Heart right ventricle (tissue), 16 donors: Measurements from ENCODE around the gene VGLL3. TPM values are rescaled to one million over a fixed set of nuclear protein-coding genes. Genes with fewer than 3 reads are reported as not detected.

Experiments
- ATAC-seq, 8 donors: fragments of 200-7000 bp; cut with Tn5 transposase; one replicate each; pipeline ENCODE4 v1.9.1; 2020; ENCODE audit warnings: mild to moderate bottlenecking in 8 of 8, moderate library complexity in 8 of 8, moderate number of reproducible peaks in 1 of 8
- DNase-seq, 2 donors: peaks; one replicate each; pipeline ENCODE4 v3.0.0-alpha.2; 2020
- H3K27ac ChIP-seq, 10 donors: fragments of 200-600 bp; sonication (generic) in 2 of 10; one replicate each; pipeline versions ENCODE4 v1.5.0 to v1.8.0; 2020 to 2022; ENCODE audit warnings: mild to moderate bottlenecking in 3 of 10
- H3K27me3 ChIP-seq, 7 donors: fragments of 200-600 bp; one replicate each; pipeline ENCODE4 v1.8.0; 2021 to 2022; ENCODE audit warnings: mild to moderate bottlenecking in 2 of 7
- H3K36me3 ChIP-seq, 9 donors: fragments of 200-600 bp; sonication (generic) in 1 of 9; one replicate each; pipeline versions ENCODE4 v1.5.0 to v1.8.0; 2020 to 2022; ENCODE audit warnings: mild to moderate bottlenecking in 2 of 9
- H3K4me1 ChIP-seq, 9 donors: fragments of 200-600 bp; sonication (generic) in 1 of 9; one replicate each; pipeline versions ENCODE4 v1.5.0 to v1.8.0; 2020 to 2022; ENCODE audit warnings: mild to moderate bottlenecking in 4 of 9
- H3K4me3 ChIP-seq, 10 donors: fragments of 200-600 bp; sonication (generic) in 2 of 10; one replicate each; pipeline versions ENCODE4 v1.5.0 to v1.8.0; 2020 to 2022; ENCODE audit warnings: mild to moderate bottlenecking in 7 of 10, moderate library complexity in 2 of 10
- H3K9me3 ChIP-seq, 11 donors: fragments of 200-600 bp in 10 of 11; sonication (generic) in 2 of 11; one replicate each; pipeline versions ENCODE4 v1.5.0 to v1.8.0; 2013 to 2022; ENCODE audit warnings: mild to moderate bottlenecking in 2 of 11, control low read depth in 1 of 11, moderate library complexity in 1 of 11
- WGBS, 2 donors: extraction: QIAGEN DNeasy Blood & Tissue Kit; methylation state at CpG; one replicate each; pipeline ENCODE4 v1.1.7; 2013; ENCODE audit warnings: inconsistent platforms in 1 of 2; 5-methylcytosine and 5-hydroxymethylcytosine counted together
- intact Hi-C, 10 donors: fragments of 100-400 bp; cut with DNase I; formaldehyde crosslinking; loops; one replicate each; pipeline versions ENCODE4 v1.11.1 to v1.14.2; 2022
- polyA plus RNA-seq, 2 donors: library from polyadenylated mRNA; stranded (reverse); fragments of 200-250 nt; gene quantifications; one replicate each; pipeline ENCODE4 v1.2.3, GENCODE V29; 2013
- total RNA-seq, 10 donors: library from RNA; stranded (reverse); fragmentation: NEBNext Ultra II Directional in 3 of 10; extraction: Animal tissue kit (Norgen Biotek cat#: 25700) in 3 of 10; gene quantifications; one replicate each; pipeline versions ENCODE4 v1.2.1 to v1.2.4, GENCODE V29; 2021 to 2023
- TF ChIP-seq, protein P1 (sequence below), 9 donors: fragments of 200-600 bp; sonication (generic) in 2 of 9; IDR thresholded peaks; one replicate each; pipeline versions ENCODE4 v1.5.0 to v1.8.0; 2021 to 2022; ENCODE audit warnings: antibody characterized with exemption in 9 of 9, mild to moderate bottlenecking in 5 of 9, moderate library complexity in 1 of 9
- donor health status: Arrhythmogenic right ventricular cardiomyopathy.
- donor health status: ischemic (EF 13 %, LVEDD 7.1; RV severe dilation, severe dysfunction).
- donor health status: healthy with polysubstance abuse.
- donor health status: DM: no; HTN: yes; CAD: no.
- donor health status: DM: no; HTN: no; CAD: no.
- donor health status: ischemic (EF 25% LVEDD 6.9; RV normal size, moderate dysfunction).
- donor health status: ischemic (EF 25% LVEDD 5.7; RV mildly dilated, moderate dysfunction).
- donor health status: healthy.
- donor health status: DM: yes; HTN: yes; CAD: no.
- donor health status: Ischemic cardiomyopathy.
- donor health status: ischemic (EF 35%, LVEDD 5.7; RV mildly dilated, moderate dysfunction).
- donor health status: nonischemic (EF 11% LVEDD 7.7; RV severe dilation, severe dysfunction).
- donor health status: DM: yes; HTN: yes; CAD: no.
- donor health status: PGD.
- donor health status: ischemic (EF 29% LVEDD 5.4; RV normal size, mild dysfunction).
- donor health status: nonischemic (EF 23%, LVEDD 6.1; RV moderate dilation, normal function).

The VGLL3 gene
- total and polyA plus RNA-seq, 12 donors, result 1.0 to 15.3 (median 3.6) TPM

DNA sequence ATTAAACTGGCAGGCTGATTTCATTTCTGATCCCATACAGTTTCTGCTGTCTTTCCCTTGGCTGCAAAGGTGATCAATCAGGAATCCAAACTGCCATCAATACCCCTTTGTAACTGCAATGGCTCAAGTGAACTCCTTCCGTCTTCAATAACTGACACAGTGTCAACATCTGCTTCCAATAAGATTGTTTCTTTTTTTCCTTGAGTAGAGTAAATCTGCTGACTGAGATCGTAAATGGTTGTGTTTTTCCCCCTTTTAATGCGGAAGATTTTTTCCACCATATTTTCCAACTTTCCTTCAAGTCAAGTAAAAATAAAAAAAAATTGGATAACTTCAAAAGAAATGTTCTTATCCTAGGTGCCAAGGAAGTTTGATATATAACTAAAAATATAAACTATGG lies 48.7 kb downstream of the VGLL3 start:
- intact Hi-C loops, result no loop called here
- H3K27me3 ChIP-seq, result no peaks in the 10 kb centered on the region
- ATAC-seq (no peak), DNase-seq (no peak)
- TF ChIP-seq, protein P1, sequence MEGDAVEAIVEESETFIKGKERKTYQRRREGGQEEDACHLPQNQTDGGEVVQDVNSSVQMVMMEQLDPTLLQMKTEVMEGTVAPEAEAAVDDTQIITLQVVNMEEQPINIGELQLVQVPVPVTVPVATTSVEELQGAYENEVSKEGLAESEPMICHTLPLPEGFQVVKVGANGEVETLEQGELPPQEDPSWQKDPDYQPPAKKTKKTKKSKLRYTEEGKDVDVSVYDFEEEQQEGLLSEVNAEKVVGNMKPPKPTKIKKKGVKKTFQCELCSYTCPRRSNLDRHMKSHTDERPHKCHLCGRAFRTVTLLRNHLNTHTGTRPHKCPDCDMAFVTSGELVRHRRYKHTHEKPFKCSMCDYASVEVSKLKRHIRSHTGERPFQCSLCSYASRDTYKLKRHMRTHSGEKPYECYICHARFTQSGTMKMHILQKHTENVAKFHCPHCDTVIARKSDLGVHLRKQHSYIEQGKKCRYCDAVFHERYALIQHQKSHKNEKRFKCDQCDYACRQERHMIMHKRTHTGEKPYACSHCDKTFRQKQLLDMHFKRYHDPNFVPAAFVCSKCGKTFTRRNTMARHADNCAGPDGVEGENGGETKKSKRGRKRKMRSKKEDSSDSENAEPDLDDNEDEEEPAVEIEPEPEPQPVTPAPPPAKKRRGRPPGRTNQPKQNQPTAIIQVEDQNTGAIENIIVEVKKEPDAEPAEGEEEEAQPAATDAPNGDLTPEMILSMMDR (IDR thresholded peaks at IDR 0.05), result no peak
- H3K36me3 ChIP-seq, result no peaks in the 10 kb centered on the region
- WGBS, 2 donors, result 87 to 89% methylated on average over 3 of the region's 3 CpGs
- peaks cover 0 to 6% (median 0%) of the 10 kb centered on the region in 9 donors for H3K4me1 ChIP-seq
- H3K4me3 ChIP-seq, result no peak overlapping the region
- no peak overlapping the region for H3K27ac ChIP-seq
- H3K9me3 ChIP-seq, result no peaks in the 10 kb centered on the region

DNA sequence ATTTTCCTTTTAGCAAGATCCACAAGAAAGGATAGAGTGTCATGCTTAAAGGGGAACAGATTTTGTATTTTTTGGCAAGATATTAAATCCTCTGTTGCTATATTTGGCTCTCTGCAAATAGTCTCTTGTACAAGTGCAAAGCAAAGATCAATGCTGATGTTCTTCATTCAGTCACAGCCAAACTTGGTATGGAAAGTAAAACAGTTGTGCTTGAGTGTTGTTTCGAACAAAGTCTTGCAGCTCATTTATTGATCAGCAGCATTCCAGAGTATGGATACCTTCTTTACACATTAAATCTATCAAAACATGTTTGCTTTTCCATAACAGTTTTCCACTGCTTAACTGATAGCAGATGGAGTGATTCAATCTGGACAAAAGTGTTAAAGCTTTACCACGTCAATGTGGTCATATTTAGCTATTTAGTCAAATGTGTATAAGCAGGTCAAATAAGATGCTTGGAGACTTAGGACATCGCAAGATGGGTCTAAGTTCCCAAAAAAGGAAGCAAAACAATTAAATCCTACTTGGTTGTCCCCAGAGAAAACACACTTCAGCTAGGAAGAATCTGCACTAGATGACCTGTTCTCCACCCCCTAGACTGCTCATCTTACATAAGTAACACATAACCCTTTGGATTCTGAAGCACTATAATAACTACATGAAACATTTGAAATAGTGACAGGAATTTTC lies 52.4 kb downstream of the VGLL3 start:
- peaks cover 0 to 6% (median 0%) of the 10 kb centered on the region in 9 donors for H3K4me1 ChIP-seq
- H3K4me3 ChIP-seq, result no peak overlapping the region
- peak overlapping the region in 5 of 10 donors; percentile 1 to 36 (median 23) for H3K27ac ChIP-seq
- H3K27me3 ChIP-seq, result no peaks in the 10 kb centered on the region
- TF ChIP-seq, protein P1 (IDR thresholded peaks at IDR 0.05), result no peak
- H3K36me3 ChIP-seq, result no peaks in the 10 kb centered on the region
- intact Hi-C loops, result no loop called here
- 46 to 66% methylated on average over 3 of the region's 3 CpGs for WGBS, 2 donors
- DNase-seq (no peak), ATAC-seq (peak in 6 of 8 donors; percentile 32 to 52 (median 47))
- H3K9me3 ChIP-seq, result no peaks in the 10 kb centered on the region

GRCh38 chr3:86937306-86937791 lies 53.6 kb downstream of the VGLL3 start:
- DNase-seq (peak in 1 of 2 donors; percentile 47), ATAC-seq (peak; percentile 47 to 96 (median 92))
- no peaks in the 10 kb centered on the region for H3K36me3 ChIP-seq
- intact Hi-C loops, result no loop called here
- WGBS, 2 donors, result 50 to 55% methylated on average over 6 of the region's 6 CpGs
- peak overlapping the region in 6 of 10 donors; percentile 7 to 36 (median 20) for H3K27ac ChIP-seq
- H3K4me3 ChIP-seq, result no peak overlapping the region
- no peaks in the 10 kb centered on the region for H3K9me3 ChIP-seq
- TF ChIP-seq, protein P1 (IDR thresholded peaks at IDR 0.05), result no peak
- H3K4me1 ChIP-seq, result peaks cover 0 to 6% (median 0%) of the 10 kb centered on the region in 9 donors
- H3K27me3 ChIP-seq, result no peaks in the 10 kb centered on the region

DNA sequence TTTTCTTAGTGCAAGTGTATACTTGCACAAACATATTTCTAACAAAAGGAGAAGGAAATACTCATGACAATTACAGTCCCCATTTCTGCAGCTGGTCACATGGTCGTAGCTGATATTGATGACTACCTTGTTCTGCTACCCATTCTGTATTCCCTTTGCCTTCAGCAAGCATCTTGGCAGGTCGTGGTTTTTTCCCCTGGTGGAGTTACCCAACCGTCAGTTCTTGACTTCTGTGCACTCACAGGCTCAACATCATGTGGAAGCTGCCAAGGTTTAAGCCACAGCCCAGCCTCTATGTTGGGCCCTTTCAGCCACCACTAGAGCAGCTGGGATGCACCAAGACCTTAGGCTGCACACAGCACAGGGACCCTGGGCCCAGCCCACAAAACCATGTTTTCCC lies 56.1 kb downstream of the VGLL3 start:
- no peaks in the 10 kb centered on the region for H3K27me3 ChIP-seq
- no peaks in the 10 kb centered on the region for H3K9me3 ChIP-seq
- ATAC-seq, result no peak
- WGBS, 2 donors, result 63 to 65% methylated on average over 3 of the region's 3 CpGs
- H3K27ac ChIP-seq, result no peak overlapping the region
- H3K4me1 ChIP-seq, result peaks cover 0 to 6% (median 0%) of the 10 kb centered on the region in 9 donors
- intact Hi-C loops, result no loop called here
- no peak for DNase-seq
- no peak overlapping the region for H3K4me3 ChIP-seq
- TF ChIP-seq, protein P1 (IDR thresholded peaks at IDR 0.05), result no peak
- no peaks in the 10 kb centered on the region for H3K36me3 ChIP-seq
